HG03108 (cell line): ENCODE data around the gene PCDHGA8.
"Not testable (repeated sequence)": the region's sequence is repeated elsewhere in the genome, so short reads cannot be mapped to it uniquely, and the experiment has no call there.

Experiments used
- ATAC-seq: cut with Tn5 transposase; IDR thresholded peaks from one replicate; pipeline ENCODE4 v1.9.1; 2021; ENCODE audit warnings: moderate library complexity; ENCODE audit not compliant: unreplicated experiment

Gene PCDHGA8

GRCh38 chr5:141399555-141400258 lies 7.3 kb downstream of the PCDHGA8 start:
- ATAC-seq = no peak

GRCh38 chr5:141402553-141403243 lies 10.3 kb downstream of the PCDHGA8 start, which contains the start of gene PCDHGA9:
PCDHGA9 (plus strand) TSS chr5:141402778; CDS start chr5:141402953, 175 bp downstream.
- ATAC-seq = no peak

GRCh38 chr5:141403387-141403786 lies 11.0 kb downstream of the PCDHGA8 start:
- no peak for ATAC-seq

GRCh38 chr5:141407790-141408505 lies 15.5 kb downstream of the PCDHGA8 start, which contains the start of gene PCDHGB6:
PCDHGB6 (plus strand) TSS chr5:141408021; CDS start chr5:141408203, 182 bp downstream.
- ATAC-seq = peak; percentile 59

- no peak for ATAC-seq
Observed at GRCh38 chr5:141409598-141410306, 17.3 kb downstream of the PCDHGA8 start.

GRCh38 chr5:141411575-141411974 lies 19.1 kb downstream of the PCDHGA8 start:
- no peak for ATAC-seq

GRCh38 chr5:141412854-141413539 lies 20.6 kb downstream of the PCDHGA8 start, which contains the start of gene PCDHGA10:
PCDHGA10 (plus strand) TSS chr5:141412987; CDS start chr5:141413176, 189 bp downstream.
- ATAC-seq = peak; percentile 56

GRCh38 chr5:141413540-141414069 lies 21.2 kb downstream of the PCDHGA8 start:
- ATAC-seq = no peak

GRCh38 chr5:141414548-141415274 lies 22.3 kb downstream of the PCDHGA8 start:
- ATAC-seq = not testable (repeated sequence)

GRCh38 chr5:141415275-141415618 lies 22.8 kb downstream of the PCDHGA8 start:
- ATAC-seq = not testable (repeated sequence)

GRCh38 chr5:141417494-141418172 lies 25.2 kb downstream of the PCDHGA8 start, which contains the start of gene PCDHGB7:
PCDHGB7 (plus strand) TSS chr5:141417677; CDS start chr5:141417860, 183 bp downstream.
- ATAC-seq = peak; percentile 75

- ATAC-seq = no peak
Observed at GRCh38 chr5:141419074-141419880, 26.8 kb downstream of the PCDHGA8 start.

GRCh38 chr5:141420855-141421488 lies 28.5 kb downstream of the PCDHGA8 start, which contains the start of gene PCDHGA11:
PCDHGA11 (plus strand) TSS chr5:141421051; CDS start chr5:141421228, 177 bp downstream.
- ATAC-seq = peak; percentile 55

GRCh38 chr5:141421489-141421855 lies 29.0 kb downstream of the PCDHGA8 start:
- no peak for ATAC-seq

- no peak for ATAC-seq
Observed at GRCh38 chr5:141422742-141423291, 30.4 kb downstream of the PCDHGA8 start.

GRCh38 chr5:141427783-141428426 lies 35.5 kb downstream of the PCDHGA8 start:
- ATAC-seq = no peak
